T-helper 2 cell treated with Interferon-gamma antibody and Interleukin-4, amounts not matched to agents 5 μg/mL and 100 μg/mL, for 36 hours (primary cell): ENCODE results near the gene DNAJC25.
"Not testable (repeated sequence)": the region's sequence is repeated elsewhere in the genome, so short reads cannot be mapped to it uniquely, and the experiment has no call there.

Experiments
- DNase-seq: peaks from one replicate; pipeline ENCODE4 v3.0.0; 2021; ENCODE audit warnings: low spot score
- H3K27ac Mint-ChIP-seq: one replicate; pipeline ENCODE4 v1.8.0; 2021; ENCODE audit warnings: mild to moderate bottlenecking, mixed read lengths
- H3K27me3 Mint-ChIP-seq: one replicate; pipeline ENCODE4 v1.8.0; 2021; ENCODE audit warnings: low read depth, mixed read lengths
- H3K36me3 Mint-ChIP-seq: one replicate; pipeline ENCODE4 v1.8.0; 2021; ENCODE audit warnings: low read depth, mixed read lengths
- H3K4me1 Mint-ChIP-seq: one replicate; pipeline ENCODE4 v1.8.0; 2021; ENCODE audit warnings: low read depth, mixed read lengths
- H3K4me3 Mint-ChIP-seq: one replicate; pipeline ENCODE4 v1.8.0; 2022; ENCODE audit warnings: mild to moderate bottlenecking, moderate library complexity, mixed read lengths
- H3K9me3 Mint-ChIP-seq: one replicate; pipeline ENCODE4 v1.8.0; 2021; ENCODE audit warnings: mixed read lengths

Gene DNAJC25

GRCh38 chr9:111668026-111668573 is 37.0 kb downstream of the DNAJC25 start:
- Mint-ChIP-seq H3K9me3 (no peaks in the 10 kb centered on the region), H3K36me3 (peaks cover 34% of the 10 kb centered on the region), H3K27me3 (no peaks in the 10 kb centered on the region), H3K4me1 (peaks cover 10% of the 10 kb centered on the region), H3K27ac (no peak overlapping the region), H3K4me3 (no peak overlapping the region)
- no peak for DNase-seq

- H3K9me3 Mint-ChIP-seq, DNase-seq, H3K4me1 Mint-ChIP-seq, H3K4me3 Mint-ChIP-seq, H3K27me3 Mint-ChIP-seq, H3K27ac Mint-ChIP-seq: not testable (repeated sequence)
- H3K36me3 Mint-ChIP-seq, result peaks cover 29% of the 10 kb centered on the region
These were observed 37.5 kb downstream of the DNAJC25 start for GRCh38 chr9:111668601-111669000.

DNA sequence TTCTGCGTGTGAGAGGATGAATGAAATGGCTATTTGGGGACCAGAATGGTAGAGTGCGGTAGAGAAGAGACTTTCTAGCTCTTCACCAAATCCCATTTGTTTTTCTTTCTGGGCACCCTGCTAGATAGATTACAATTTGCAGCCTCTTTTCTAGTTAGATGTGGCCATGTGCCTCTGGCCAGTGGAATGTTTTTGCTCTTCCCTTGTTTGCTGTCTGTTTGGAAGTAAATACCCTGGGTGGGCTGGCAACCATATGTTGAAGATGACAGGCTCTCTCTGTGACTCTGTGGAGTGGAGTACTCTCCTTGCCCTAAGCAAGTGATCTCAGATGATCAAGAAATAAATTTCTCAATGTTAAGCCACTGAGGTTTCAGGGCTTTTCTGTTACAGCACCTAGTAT is 43.2 kb downstream of the DNAJC25 start:
- Mint-ChIP-seq H3K27ac (no peak overlapping the region), H3K27me3 (no peaks in the 10 kb centered on the region), H3K4me3 (no peak overlapping the region), H3K36me3 (peaks cover 29% of the 10 kb centered on the region), H3K9me3 (no peaks in the 10 kb centered on the region), H3K4me1 (no peaks in the 10 kb centered on the region)
- DNase-seq, result no peak

DNA sequence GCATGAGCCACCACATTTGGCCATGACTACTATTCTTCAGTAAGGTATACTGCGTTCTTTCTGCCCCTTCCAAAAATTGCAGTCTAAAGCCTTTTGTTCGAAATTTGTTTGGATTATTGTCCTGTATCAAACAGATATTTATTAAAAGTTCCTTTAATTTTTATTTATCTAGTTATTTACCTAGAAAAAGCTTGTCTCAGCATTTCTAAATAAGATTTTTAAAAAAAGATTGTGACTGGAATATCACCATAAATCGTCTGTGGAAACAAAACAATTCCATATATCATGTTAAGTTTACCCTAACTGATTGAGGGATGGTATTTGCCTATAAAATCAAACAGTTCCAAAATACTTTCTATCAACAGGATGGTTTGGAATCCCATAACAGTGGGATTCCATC is 45.0 kb downstream of the DNAJC25 start:
- no peaks in the 10 kb centered on the region for H3K9me3 Mint-ChIP-seq
- H3K4me1 Mint-ChIP-seq, result no peaks in the 10 kb centered on the region
- no peak for DNase-seq
- H3K4me3 Mint-ChIP-seq, result no peak overlapping the region
- H3K27me3 Mint-ChIP-seq, result no peaks in the 10 kb centered on the region
- H3K27ac Mint-ChIP-seq, result no peak overlapping the region
- peaks cover 25% of the 10 kb centered on the region for H3K36me3 Mint-ChIP-seq

DNA sequence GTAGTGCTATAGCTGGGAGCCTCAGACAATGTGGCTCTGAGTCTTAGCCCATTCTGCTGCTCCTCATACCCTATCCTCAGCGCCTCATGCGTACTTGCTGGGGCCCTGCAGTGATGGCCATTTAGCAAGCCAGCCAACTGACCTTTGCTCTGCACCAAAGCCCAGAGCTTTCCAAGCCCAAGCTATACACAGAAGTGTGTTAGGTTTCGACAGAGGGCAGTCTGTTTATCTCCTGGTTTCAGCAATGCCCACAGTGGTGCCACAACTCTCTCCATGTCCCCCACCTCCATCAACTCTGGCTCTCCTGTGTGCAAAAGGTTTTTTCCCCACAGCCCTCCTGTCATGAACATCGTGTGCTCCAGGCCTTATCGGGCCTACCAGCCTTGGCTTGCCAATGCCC is 47.2 kb downstream of the DNAJC25 start:
- Mint-ChIP-seq H3K9me3 (no peaks in the 10 kb centered on the region), H3K36me3 (peaks cover 24% of the 10 kb centered on the region), H3K27me3 (no peaks in the 10 kb centered on the region), H3K4me1 (no peaks in the 10 kb centered on the region), H3K27ac (no peak overlapping the region), H3K4me3 (no peak overlapping the region)
- no peak for DNase-seq

GRCh38 chr9:111679199-111679598 is 48.1 kb downstream of the DNAJC25 start:
- no peak for DNase-seq
- Mint-ChIP-seq H3K9me3 (no peaks in the 10 kb centered on the region), H3K27ac (no peak overlapping the region), H3K36me3 (peaks cover 24% of the 10 kb centered on the region), H3K27me3 (no peaks in the 10 kb centered on the region), H3K4me3 (no peak overlapping the region), H3K4me1 (no peaks in the 10 kb centered on the region)

GRCh38 chr9:111683392-111683791 is 52.3 kb downstream of the DNAJC25 start:
- H3K4me1 Mint-ChIP-seq, result no peaks in the 10 kb centered on the region
- no peak overlapping the region for H3K4me3 Mint-ChIP-seq
- H3K36me3 Mint-ChIP-seq, result peaks cover 11% of the 10 kb centered on the region
- DNase-seq, result no peak
- no peaks in the 10 kb centered on the region for H3K9me3 Mint-ChIP-seq
- no peak overlapping the region for H3K27ac Mint-ChIP-seq
- H3K27me3 Mint-ChIP-seq, result no peaks in the 10 kb centered on the region

DNA sequence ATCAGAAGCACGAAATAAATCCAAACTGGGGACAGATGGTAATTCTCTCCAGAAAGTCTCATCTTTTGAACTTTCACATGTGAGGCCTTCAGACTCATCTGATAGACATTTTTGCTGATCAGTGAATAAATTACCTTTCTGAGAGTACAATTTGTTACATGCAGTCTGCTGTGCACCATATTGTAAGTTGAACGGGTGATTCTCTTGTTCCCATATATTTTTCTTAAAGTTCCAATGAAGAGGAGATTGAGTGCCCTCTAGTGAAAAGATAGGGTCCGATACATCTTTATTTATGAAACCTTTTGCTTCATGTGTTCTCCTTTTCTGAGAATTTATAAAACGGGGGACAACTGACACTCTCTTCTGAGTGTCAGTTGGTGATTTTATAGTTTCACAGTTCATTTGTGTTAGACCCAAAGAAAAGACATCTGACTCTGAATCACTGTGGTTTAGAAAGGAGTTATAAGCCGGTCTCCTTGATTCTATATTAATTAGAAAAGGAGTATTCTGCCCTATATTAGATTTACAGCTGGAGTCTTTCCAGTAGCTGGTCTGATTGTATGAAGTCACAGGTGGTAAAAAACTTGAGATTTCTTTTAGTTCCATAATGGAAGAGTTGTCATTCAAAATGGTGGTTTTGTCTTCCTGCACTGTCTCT is 60.7 kb downstream of the DNAJC25 start:
- no peak overlapping the region for H3K4me3 Mint-ChIP-seq
- no peaks in the 10 kb centered on the region for H3K9me3 Mint-ChIP-seq
- peaks cover 2% of the 10 kb centered on the region for H3K36me3 Mint-ChIP-seq
- no peaks in the 10 kb centered on the region for H3K27me3 Mint-ChIP-seq
- no peak overlapping the region for H3K27ac Mint-ChIP-seq
- no peak for DNase-seq
- no peaks in the 10 kb centered on the region for H3K4me1 Mint-ChIP-seq

DNA sequence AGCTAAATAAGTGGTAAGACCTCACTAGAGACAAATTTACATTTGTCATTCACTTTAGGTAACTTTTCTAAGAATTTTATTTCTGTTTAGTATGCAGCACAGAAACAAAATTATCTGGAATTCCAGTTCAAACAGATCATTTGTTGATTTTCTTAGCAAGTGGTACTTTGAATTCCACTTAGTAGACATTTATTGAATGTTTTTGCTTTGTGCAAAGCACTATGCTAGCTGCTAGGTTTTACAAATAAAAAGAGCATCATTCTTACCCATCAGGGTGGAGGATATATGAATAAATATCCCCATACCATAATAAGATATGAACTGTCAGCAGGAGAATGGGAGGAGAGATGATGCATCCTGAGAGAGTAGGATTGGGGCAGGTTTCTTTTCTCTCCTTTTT is 65.7 kb downstream of the DNAJC25 start:
- no peak for DNase-seq
- Mint-ChIP-seq H3K4me3 (no peak overlapping the region), H3K4me1 (peaks cover 3% of the 10 kb centered on the region), H3K9me3 (no peaks in the 10 kb centered on the region), H3K36me3 (peaks cover 11% of the 10 kb centered on the region), H3K27me3 (no peaks in the 10 kb centered on the region), H3K27ac (no peak overlapping the region)

- no peak for DNase-seq
- no peak overlapping the region for H3K27ac Mint-ChIP-seq
- no peaks in the 10 kb centered on the region for H3K9me3 Mint-ChIP-seq
- H3K27me3 Mint-ChIP-seq, result no peaks in the 10 kb centered on the region
- H3K4me3 Mint-ChIP-seq, result no peak overlapping the region
- peaks cover 3% of the 10 kb centered on the region for H3K4me1 Mint-ChIP-seq
- peaks cover 11% of the 10 kb centered on the region for H3K36me3 Mint-ChIP-seq
These were observed 69.6 kb downstream of the DNAJC25 start for GRCh38 chr9:111700776-111701175.
